ENCODE measurements around the gene PHKA2.
A peak's percentile ranks its signal among the peaks of the same experiment; 100 is the strongest.

The PHKA2 gene

DNA sequence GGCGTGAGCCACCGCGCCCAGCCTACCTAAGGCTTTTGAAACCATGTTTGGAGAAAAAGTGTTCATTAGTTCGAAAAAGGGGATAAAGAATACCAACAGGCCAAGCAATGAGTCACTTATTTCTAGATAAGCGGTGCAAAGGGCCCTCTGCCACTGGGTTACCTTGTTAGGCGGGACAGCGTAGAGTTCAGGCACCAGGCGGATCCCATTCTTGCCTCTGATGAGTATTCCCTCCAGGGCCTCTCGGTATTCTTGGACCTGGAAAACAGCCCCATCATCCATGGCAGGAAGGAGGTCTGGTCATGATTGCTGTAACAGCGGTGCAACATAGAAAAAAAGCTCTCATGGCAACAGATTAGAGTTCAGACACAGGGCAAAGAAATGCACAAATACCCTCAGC, 48.0 kb downstream of the PHKA2 start:
- H4K20me1 ChIP-seq (ENCODE audit: insufficient read depth) = no peaks in the 10 kb centered on the region
- no peak overlapping the region for H3K4me3 ChIP-seq (IDR thresholded peaks at IDR 0.05; ENCODE audit: insufficient read depth, low read depth, low read length)
- H3K4me1 ChIP-seq (ENCODE audit: low read depth, poor library complexity, severe bottlenecking) = no peaks in the 10 kb centered on the region
- H3K9ac ChIP-seq = no peak overlapping the region
- no peak overlapping the region for H3K4me2 ChIP-seq
- H3K36me3 ChIP-seq (ENCODE audit: insufficient read depth) = no peaks in the 10 kb centered on the region
- H3K27ac ChIP-seq = no peak overlapping the region
- H3K79me2 ChIP-seq (ENCODE audit: insufficient read depth, low read depth) = no peaks in the 10 kb centered on the region
- TF ChIP-seq, protein P1, sequence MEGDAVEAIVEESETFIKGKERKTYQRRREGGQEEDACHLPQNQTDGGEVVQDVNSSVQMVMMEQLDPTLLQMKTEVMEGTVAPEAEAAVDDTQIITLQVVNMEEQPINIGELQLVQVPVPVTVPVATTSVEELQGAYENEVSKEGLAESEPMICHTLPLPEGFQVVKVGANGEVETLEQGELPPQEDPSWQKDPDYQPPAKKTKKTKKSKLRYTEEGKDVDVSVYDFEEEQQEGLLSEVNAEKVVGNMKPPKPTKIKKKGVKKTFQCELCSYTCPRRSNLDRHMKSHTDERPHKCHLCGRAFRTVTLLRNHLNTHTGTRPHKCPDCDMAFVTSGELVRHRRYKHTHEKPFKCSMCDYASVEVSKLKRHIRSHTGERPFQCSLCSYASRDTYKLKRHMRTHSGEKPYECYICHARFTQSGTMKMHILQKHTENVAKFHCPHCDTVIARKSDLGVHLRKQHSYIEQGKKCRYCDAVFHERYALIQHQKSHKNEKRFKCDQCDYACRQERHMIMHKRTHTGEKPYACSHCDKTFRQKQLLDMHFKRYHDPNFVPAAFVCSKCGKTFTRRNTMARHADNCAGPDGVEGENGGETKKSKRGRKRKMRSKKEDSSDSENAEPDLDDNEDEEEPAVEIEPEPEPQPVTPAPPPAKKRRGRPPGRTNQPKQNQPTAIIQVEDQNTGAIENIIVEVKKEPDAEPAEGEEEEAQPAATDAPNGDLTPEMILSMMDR (conservative IDR thresholded peaks at IDR 0.05; ENCODE audit: low read depth, low read length) = no peak
- H2AFZ ChIP-seq (ENCODE audit: low read depth) = no peak overlapping the region
- H3K27me3 ChIP-seq (ENCODE audit: insufficient read depth, low read depth) = no peaks in the 10 kb centered on the region

GRCh38 chrX:18934708-18935107, 49.2 kb downstream of the PHKA2 start:
- Histone ChIP-seq H3K79me2 (ENCODE audit: insufficient read depth, low read depth) (no peaks in the 10 kb centered on the region), H3K9ac (no peak overlapping the region), H3K4me1 (ENCODE audit: low read depth, poor library complexity, severe bottlenecking) (no peaks in the 10 kb centered on the region), H3K27ac (no peak overlapping the region), H4K20me1 (ENCODE audit: insufficient read depth) (no peaks in the 10 kb centered on the region), H3K4me2 (no peak overlapping the region), H2AFZ (ENCODE audit: low read depth) (no peak overlapping the region), H3K4me3 (IDR thresholded peaks at IDR 0.05; ENCODE audit: insufficient read depth, low read depth, low read length) (no peak overlapping the region), H3K27me3 (ENCODE audit: insufficient read depth, low read depth) (no peaks in the 10 kb centered on the region), H3K36me3 (ENCODE audit: insufficient read depth) (no peaks in the 10 kb centered on the region)
- TF ChIP-seq, protein P1 (conservative IDR thresholded peaks at IDR 0.05; ENCODE audit: low read depth, low read length) = no peak

- Histone ChIP-seq H3K4me3 (IDR thresholded peaks at IDR 0.05; ENCODE audit: insufficient read depth, low read depth, low read length) (no peak overlapping the region), H3K4me1 (ENCODE audit: low read depth, poor library complexity, severe bottlenecking) (no peaks in the 10 kb centered on the region), H4K20me1 (ENCODE audit: insufficient read depth) (no peaks in the 10 kb centered on the region), H3K27me3 (ENCODE audit: insufficient read depth, low read depth) (no peaks in the 10 kb centered on the region), H3K27ac (no peak overlapping the region), H3K4me2 (no peak overlapping the region), H2AFZ (ENCODE audit: low read depth) (no peak overlapping the region), H3K9ac (no peak overlapping the region), H3K36me3 (ENCODE audit: insufficient read depth) (no peaks in the 10 kb centered on the region), H3K79me2 (ENCODE audit: insufficient read depth, low read depth) (no peaks in the 10 kb centered on the region)
- TF ChIP-seq, protein P1 (conservative IDR thresholded peaks at IDR 0.05; ENCODE audit: low read depth, low read length) = no peak
Measured at GRCh38 chrX:18933617-18934016, 50.3 kb downstream of the PHKA2 start.

DNA sequence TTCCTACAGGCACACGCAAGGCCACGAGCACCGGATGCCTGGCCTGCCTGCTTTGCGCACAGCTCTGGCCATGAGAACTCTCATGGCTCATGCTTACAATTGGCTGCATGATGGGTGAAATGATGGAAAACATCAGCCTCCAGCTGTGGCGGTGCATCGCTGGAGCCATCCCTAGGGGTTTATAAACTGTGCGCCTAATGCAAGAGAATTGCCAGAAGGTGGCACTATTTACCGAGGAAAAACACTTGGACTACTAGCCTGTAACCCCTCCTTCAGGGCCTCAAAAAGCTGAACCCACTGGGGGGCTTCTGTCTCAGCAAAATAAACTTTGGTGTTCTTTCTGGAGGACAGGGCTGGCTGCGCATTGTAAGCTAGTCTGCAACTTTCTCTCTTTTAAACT, 51.9 kb downstream of the PHKA2 start:
- Histone ChIP-seq H3K36me3 (ENCODE audit: insufficient read depth) (no peaks in the 10 kb centered on the region), H3K4me3 (IDR thresholded peaks at IDR 0.05; ENCODE audit: insufficient read depth, low read depth, low read length) (no peak overlapping the region), H3K27me3 (ENCODE audit: insufficient read depth, low read depth) (no peaks in the 10 kb centered on the region), H3K4me2 (no peak overlapping the region), H3K79me2 (ENCODE audit: insufficient read depth, low read depth) (no peaks in the 10 kb centered on the region), H3K9ac (no peak overlapping the region), H2AFZ (ENCODE audit: low read depth) (no peak overlapping the region), H3K27ac (no peak overlapping the region), H4K20me1 (ENCODE audit: insufficient read depth) (no peaks in the 10 kb centered on the region), H3K4me1 (ENCODE audit: low read depth, poor library complexity, severe bottlenecking) (no peaks in the 10 kb centered on the region)
- TF ChIP-seq, protein P1 (conservative IDR thresholded peaks at IDR 0.05; ENCODE audit: low read depth, low read length) = 0 out of 2 replicates have a peak, but pooled peaks have one; percentile 27
